ENCODE data around the gene ACBD4.

GRCh38 chr17:45113424-45113754, 22.1 kb upstream of the ACBD4 start:
- TF ChIP-seq CTCF (IDR thresholded peaks at IDR 0.05) (no peak), POLR2AphosphoS5 (IDR thresholded peaks at IDR 0.05; ENCODE audit: low read depth, low read length) (no peak), REST (IDR thresholded peaks at IDR 0.05; ENCODE audit: insufficient read depth in 1 of 2, low read depth in 2 of 2, low read length in 1 of 2) (no peak), TCF7L2 (IDR thresholded peaks at IDR 0.05; ENCODE audit: low read depth, low read length) (no peak)

Measured in Panc1 (cell line).